Measurements from ENCODE around the gene P2RY13.

The P2RY13 gene

DNA sequence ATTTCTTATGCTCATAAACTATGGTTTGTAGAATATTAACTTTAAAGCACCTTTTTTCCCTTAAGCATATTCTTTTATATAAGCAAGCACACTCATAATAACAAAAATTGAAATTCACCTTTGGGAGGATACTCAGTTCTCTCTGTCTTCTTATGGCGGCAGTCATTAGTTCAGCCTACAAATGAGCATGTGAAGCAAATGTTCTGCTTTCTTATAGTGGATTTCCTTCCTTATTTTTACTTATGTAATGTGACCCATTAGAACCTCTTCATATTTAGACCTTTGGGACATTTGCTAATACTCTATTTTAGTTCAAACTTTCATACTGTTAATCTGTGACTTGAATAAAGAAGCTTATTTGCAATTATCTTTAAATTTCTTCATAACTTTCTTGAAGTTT lies at the start of gene P2RY13:
Gene P2RY13 (minus strand): TSS at position 187 of the 400 bp plus-strand sequence. CDS start 21 bp downstream, at position 166.
- no peak for DNase-seq (ENCODE audit: low read depth in 2 of 2)

DNA sequence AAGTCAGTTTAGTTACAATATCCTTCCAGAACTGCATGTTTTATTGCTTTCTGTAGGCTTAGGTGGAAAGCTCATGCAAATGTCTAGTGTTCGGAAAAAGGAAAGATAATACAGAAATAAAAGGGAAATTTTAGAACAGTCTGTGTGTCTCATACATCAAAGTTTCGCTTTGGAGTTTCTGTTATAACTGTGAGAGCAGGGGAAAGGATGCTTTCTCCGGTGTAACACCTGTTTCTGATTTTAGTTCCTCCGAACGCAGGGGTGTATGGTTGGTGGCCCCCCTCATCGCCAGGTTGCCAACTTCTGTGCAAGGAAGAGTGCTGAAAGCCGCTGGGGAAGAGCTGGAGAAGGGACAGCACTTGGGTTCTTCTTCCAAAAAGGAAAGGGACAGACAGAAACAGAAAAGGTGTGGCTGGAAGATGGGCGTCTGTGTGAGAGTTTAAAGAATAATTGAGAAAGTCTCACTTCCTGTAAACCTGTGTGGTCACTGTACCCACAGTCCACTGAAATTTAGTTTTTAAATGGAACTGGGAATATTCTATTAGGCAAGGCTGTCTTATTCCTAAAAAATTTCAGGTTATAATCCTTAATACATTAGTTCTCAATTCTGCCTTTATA lies 48.5 kb upstream of the P2RY13 start:
- DNase-seq (ENCODE audit: low read depth in 2 of 2) = no peak

DNA sequence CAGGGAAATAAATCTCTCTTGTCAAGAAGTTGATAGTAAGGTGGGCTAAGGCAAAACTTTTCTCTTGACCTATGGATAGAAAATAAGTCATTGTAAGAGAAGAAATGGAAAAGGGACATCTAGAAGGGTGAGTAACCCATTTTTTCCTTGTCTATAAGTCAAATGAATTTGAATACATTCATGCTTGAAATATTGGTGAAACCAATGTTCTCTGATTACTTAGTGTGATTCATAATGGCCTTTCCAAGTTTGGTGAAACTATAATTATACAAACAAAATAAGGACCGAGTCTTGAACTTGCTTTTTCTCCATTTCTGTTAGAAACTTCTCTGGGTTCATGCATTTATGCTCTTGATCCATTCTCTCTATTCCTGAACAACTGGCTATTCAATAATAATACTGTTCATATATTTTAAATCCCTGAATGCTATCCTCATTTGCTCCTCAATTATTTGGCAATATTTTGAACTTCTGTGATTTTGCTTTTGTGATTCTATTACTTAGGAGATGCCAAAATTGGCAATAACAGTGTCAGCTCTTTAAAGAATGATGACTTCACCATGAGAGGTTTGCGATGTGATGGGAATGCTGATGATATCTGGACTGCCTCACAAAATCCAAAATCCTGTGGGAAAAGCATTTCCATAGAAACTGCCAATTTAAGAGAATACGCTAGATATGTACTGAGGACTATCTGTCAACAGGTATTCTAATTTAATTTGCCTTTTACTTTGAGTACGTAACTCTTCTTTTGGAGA lies 42.9 kb upstream of the P2RY13 start:
- no peak for DNase-seq (ENCODE audit: low read depth in 2 of 2)

DNA sequence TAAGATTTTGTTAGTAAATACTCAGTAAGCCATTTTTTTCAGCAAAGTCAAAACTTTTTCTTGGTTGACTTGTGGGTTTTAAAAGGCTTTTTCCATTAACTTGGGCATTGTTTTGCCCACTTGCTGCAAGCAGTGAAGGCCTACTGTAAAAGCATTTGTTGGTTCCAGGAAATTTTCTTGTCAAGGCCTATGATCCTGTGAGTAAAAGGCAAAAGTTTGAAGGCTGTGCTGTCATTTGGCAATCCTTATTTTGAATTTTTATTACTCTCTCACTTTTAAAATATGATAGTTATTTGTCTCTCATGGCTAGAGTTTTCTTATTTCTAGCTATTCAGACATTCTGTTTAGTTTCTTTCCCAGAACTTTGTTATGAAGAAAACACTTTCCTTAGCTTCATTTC lies 42.2 kb upstream of the P2RY13 start:
- DNase-seq (ENCODE audit: low read depth in 2 of 2) = no peak

DNA sequence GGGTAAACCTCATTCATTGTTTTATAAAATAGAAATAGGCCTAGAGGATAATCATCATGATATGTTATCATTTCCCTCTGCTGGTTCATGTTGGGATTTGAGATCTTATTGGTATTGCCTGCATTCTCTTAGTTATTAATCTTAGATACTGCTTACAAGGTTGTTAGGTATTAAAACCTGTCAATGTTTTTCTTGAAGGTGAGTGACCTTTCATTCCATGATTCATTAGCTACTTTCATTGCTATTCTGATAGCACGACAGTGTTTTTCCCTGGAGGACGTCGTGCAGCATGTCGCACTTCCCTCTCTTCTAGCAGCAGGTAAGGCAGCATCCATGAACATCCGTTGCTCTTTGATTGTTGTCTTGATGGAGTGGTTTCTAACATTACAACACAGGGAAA lies 38.1 kb upstream of the P2RY13 start:
- DNase-seq (ENCODE audit: low read depth in 2 of 2) = no peak

DNA sequence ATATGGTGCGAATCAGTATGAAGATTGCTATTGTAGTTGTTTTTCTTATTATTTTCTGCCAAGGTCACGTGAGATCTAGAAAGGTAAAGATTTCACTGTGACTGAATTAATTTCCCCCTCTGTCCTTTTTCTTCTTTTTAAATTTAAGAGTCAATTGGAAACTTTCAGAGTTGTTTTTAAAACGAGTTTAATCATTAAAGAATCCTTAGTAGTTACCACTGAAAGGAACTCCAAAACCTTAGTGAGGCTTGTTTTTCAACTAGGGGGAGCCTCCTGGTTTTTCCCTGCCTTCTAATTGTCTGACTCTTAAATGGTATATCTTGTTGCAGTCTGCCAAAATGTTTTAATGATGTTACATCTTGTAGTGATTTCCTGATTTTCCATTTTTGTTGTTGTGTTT lies 37.6 kb upstream of the P2RY13 start:
- no peak for DNase-seq (ENCODE audit: low read depth in 2 of 2)

DNA sequence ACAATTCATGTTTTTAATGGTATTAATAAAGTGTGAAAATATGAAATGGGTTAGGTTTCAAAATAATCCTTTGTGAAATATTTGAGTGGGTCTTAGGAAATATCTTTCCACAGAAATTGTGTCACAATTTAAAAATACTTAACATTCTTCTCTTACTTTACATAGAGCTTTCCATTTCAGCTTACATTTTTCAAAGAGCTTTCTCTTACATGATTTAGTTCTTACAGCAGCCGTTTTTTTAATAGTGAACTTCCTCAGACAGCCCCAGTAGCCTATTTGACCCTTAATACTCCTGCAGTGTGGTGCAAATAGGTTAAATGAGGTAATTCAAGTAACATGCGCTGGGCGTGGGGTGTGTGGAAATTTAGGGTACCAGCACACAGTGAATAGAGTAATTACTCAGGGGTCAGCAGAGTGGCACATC lies 33.4 kb upstream of the P2RY13 start:
- peak; percentile 38 to 46 for DNase-seq (ENCODE audit: low read depth in 2 of 2)

DNA sequence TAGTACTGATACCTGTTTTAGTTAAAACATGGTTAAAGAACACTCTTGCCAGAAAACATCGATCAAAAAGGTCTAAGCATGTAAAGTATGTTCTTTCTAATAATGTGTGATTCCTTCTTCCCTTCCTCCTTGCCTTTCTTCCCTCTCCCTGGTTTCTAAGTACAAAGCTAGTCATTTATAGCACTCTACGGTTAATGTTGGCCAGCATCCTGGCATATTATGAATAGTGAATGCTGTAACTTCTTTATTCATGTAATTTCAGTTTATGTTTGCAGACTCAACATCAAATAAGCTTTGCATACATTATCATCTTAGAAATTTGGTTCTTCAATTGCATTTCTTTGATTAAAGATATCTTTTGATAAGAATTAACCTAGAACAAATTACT lies 28.1 kb upstream of the P2RY13 start:
- DNase-seq (ENCODE audit: low read depth in 2 of 2) = no peak

DNA sequence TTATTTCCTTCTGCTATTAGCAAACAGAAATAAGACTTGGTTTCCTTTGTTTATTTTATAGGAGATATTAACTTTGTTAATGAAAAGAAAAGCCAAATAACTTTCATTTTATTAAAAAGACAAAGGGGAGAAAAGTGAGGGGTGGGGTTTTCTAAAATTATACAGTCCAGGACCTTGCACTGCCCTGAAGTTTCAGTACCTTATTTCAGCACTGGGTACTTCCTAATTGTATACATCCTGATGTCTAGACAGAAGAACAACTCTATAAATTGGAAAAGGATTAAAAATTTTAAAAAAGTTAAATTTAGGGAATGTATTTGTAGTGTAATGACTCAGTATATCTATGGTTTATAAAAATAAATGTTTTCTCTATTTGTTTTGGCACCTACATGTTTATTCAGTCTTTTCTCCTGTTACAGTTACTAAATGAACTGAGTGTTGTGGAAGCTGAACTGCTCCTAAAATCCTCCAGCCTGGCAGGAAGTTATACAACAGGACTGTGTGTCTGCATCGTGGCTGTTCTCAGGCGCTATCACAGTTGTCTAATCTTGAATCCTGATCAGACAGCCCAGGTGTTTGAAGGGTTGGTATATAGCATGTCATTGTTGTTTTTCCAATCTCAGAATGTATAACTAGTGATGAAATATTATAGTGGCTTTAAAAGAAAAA lies 27.6 kb upstream of the P2RY13 start:
- no peak for DNase-seq (ENCODE audit: low read depth in 2 of 2)

DNA sequence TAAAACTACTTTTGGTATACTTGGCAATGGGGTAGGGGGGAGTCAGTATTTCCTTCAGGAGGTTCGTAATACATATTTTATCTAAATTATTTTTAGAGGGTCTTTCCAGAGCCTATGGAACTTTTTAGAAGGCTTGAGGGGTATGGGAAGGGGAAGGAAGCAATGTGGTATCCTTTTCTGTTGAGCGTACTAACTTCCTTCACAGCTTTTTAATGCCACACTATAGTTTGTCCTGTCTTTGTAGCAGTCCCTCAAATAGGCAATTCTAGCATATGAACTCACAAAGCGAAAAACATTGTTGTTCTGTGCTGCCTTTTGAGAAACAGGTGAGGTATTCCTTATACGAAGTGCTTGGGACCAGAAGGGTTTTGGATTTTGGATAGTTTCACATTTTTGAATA lies 22.3 kb upstream of the P2RY13 start:
- DNase-seq (ENCODE audit: low read depth in 2 of 2) = no peak

DNA sequence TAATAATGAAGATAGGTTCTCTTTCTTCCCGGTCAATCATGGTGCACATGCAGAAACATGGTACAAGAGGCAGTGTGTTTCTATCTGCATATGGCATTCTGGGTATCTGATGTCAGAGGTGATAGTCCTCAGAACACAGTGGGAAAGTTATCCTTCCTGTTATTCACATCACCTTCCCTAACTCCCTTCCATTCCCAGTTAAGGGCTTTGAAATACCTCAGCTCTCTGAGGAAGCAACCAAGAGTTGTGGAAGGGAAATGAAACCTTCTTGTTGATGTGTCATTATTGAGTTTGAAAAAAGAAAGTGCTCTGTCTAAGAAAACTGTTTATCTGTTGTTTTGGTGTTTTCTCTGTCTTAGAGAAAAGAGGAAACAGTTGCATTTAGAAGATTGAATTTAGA lies 21.9 kb upstream of the P2RY13 start:
- DNase-seq (ENCODE audit: low read depth in 2 of 2) = no peak

DNA sequence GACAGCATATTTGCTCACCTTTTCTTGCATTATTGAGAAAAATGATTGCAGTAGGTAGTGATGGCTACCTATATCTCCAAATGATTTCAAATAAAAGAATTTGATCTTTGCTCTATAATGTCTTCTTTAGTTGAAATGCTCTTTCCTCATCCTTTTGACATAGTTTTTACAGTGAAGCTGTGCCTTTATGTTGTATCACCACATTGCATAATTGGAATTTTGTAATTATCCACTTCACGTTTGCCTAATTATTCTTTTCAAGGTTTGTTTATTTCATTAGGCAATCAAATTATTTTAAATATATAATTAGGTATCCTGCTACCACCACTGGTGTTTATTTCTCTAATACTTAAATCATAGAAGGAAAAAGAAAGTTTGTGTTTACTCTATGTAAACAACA lies 21.3 kb upstream of the P2RY13 start:
- DNase-seq (ENCODE audit: low read depth in 2 of 2) = no peak

DNA sequence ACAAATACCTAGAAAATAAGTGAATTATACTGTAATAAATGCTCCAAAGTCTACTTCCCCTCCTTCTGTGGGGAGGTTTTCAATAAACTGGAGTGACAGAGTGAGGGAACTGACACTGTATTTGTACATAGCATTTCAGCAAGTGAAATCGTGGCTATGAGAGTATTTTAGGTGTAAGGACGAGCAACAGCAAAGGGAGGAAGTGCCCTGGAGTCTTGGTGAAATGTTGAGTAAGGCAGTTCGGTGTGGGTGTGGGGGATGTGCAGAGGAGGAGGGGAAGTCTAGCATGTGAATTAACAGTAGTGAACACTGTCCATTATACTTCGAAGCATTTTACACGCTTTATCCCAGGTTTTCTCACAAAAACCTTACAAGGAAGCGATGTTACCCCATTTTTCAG lies 18.1 kb upstream of the P2RY13 start:
- no peak for DNase-seq (ENCODE audit: low read depth in 2 of 2)

DNA sequence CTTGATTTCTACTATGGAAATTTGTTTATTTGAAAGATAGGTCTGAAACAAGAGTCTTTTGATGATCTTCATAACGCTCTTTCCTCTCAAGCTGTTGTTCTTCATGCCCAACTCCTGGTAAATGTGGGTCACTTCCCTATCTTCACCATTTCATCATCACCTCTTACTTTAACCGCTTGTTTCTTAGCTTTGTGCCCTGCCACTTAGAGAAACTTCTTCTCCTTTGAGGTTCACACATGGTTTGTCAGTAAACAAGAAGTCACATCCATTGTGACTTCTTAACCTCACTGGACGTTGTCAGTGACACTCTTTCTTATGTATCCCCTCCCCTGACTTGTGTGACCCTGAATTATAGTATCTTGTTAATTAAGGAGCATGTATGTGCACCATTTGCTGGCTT lies 16.9 kb upstream of the P2RY13 start:
- no peak for DNase-seq (ENCODE audit: low read depth in 2 of 2)

DNA sequence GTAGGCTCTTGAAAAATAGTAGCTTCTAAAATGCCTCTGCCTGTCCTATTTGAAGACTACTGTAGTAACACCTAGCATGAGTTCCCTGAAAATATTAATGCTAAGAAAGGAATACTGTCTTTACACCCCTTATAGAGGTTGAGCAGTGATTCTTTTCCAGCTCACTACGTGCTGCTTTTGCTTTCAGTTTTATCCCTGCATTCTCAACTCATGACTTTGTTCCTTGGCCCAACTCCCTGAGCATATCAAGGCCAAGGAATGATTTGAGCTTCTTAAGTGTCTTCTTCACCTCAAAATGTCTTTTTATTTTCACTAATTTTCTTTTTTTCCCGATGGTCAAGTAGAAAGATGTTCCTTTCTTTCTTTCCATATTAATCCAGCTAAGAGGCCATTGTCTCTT lies 16.5 kb upstream of the P2RY13 start:
- peak; percentile 28 to 36 for DNase-seq (ENCODE audit: low read depth in 2 of 2)

DNA sequence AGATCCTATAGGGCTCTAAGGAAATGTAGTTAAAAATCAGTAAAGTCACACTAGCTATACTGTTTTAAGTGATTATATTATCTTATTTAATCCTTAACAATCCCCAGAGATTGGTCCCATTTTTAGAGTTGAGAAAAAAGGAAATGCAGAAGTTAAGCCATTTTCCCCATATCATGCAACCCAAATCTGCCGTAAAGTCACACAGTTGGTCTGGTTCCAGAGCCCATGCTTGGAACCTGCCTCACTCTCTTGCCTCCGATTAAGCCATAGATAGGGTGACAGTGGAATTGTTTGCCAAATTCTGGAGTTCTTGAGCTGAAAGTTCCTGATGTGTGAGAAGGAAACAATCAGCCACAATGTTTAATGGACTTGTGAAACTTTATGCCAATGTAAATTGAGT lies 2.3 kb upstream of the P2RY13 start:
- no peak for DNase-seq (ENCODE audit: low read depth in 2 of 2)

DNA sequence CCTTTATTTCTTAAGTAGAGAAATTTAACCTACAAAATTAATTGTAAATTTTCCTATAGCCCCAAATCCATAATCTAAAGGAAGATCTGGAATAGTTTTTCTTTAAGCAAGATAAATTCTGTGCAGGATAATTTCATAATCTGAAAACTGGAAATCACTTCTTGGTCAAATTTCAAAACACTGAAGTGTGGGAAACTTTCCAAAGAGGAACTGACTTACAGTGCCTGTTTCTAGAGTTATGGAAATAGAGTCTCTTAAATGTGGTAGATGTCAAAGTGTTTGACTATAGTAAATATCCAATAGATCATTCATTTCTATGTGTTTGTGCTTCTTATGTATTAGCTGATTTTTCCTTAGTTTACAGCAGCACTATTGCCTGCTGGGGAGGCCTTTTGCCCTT lies 1.6 kb upstream of the P2RY13 start:
- DNase-seq (ENCODE audit: low read depth in 2 of 2) = no peak

DNA sequence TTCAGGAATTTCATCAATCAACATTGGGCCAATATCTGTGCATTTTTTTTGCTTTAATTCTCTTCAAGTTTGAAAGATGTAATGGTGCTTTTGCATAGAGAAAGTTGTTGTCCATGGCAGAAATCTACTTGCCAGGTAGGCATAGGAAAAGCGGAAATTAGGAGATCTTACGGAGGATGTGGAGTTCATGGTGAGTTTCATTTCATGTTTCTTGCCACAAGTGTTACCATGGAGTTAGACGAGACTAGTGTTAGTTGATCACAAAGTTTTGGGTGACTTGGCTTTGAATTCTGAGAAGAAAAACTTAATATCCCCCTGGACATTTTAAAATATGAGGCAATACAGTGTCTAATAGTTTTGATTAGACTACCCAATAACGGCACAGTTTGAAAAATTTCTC lies 1.0 kb upstream of the P2RY13 start:
- DNase-seq (ENCODE audit: low read depth in 2 of 2) = no peak

DNA sequence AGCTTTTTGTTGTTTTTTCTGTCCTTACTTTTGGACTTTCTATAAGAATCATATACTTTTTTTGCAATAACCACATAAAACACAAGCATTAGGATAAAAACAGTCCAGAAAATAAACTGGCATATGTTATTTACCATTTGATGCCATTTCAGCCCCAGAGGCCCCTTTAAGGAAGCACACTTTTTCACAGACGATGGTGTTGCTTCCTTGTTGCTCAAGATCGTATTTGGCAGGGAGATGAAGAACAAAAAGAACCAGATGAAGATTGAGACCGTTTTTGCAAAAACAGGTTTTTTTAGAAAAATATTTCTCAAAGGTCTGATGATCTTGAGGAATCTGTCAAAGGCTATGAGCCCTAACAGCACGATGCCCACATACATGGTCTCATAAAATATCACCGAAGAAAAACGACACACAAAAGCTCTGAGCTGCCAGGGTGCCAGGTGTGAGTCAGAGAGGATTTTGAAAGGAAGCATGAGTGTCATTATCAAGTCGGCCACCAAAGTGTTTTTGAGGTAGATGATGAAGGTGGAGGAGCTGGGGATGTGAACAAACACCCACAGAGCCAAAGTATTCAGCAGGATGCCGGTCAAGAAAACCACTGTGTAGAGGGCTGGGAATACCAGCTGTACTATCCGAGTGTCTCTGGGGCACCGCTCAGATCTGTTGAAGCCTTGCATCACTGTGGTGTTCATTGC lies 902 bp downstream of the P2RY13 start:
- no peak for DNase-seq (ENCODE audit: low read depth in 2 of 2)

DNA sequence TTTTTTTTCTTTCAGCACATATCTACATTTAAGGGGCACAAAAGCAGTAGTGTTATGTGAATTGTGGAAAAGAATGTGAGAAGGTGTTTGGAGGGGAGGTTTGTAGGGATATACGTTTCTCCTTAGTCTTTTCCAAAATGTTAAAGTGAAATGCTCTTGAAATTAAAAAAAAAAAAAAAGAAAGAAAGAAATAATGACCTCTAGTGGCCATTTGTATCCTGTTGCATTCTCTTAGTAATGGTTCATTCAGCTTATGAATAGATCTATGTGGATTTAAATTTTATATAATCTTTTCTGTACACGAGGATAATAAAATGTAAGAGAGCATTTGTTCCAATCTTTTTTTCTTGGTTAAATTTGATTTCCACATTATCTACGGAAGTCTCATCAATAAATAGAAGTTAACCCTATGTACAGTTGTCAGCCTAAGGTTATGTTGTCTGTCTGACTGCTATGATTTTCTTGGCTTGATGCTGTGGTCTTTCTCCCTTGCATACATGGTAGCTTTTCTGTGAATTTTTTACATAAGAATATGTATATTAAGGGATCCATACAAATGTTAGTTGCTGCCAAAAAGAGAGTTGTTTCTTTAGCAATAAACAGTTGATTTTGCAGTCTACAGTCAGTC lies 1.7 kb downstream of the P2RY13 start:
- no peak for DNase-seq (ENCODE audit: low read depth in 2 of 2)

DNA sequence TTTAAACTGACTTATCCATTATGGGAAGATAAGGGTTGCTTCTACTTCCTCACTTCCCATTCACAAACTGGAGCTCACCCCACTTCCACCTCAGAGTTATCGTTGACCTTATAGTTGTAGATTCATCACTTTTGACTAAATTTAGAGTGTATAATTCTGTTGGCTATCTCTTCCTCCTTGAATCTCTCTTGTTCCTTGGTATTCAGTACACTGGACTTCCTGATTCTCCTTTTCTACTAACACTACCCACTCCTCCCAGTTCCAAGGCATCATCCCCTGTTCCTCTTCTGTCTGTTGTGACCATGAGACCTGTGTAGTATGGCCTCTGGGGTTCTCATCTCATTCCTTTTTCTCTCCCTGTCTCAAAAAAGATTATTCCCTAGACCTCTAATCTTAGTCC lies 6.8 kb downstream of the P2RY13 start:
- no peak for DNase-seq (ENCODE audit: low read depth in 2 of 2)

DNA sequence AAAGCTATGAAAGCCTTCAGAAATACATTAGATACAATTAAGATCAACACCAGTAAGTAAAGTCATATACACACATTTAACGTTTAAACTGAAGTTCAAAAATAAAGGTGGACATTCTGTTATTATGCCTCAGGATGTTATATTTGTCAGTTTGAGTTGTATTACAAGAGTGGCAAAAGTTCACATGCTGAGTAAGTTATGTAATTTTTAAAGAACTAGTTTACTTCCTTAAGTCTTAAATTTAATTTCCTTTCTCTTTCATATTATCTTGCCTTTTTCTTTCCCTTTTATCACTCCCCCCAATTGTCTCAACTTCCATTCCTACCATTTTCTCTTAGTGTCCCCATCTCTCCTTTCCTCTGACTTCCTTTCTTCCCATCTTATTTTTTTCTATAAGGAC lies 7.8 kb downstream of the P2RY13 start:
- no peak for DNase-seq (ENCODE audit: low read depth in 2 of 2)

Measured in fibroblast of skin of left biceps (primary cell).